CD4-positive, CD25-positive, alpha-beta regulatory T cell (primary cell): ENCODE results near the gene VPS9D1. TPM values are rescaled to one million over a fixed set of nuclear protein-coding genes. Genes with fewer than 3 reads are reported as not detected.
A peak's percentile ranks its signal among the peaks of the same experiment; 100 is the strongest.

Experiments used
- ATAC-seq, 2 donors: fragments of 150-1000 bp; cut with Tn5 transposase; one replicate each; pipeline ENCODE4 v1.10.0; 2021; ENCODE audit warnings: low read depth in 2 of 2, moderate number of reproducible peaks in 2 of 2, moderate library complexity in 1 of 2
- DNase-seq, 3 donors: peaks; one replicate each; pipeline versions ENCODE4 v3.0.0 to v3.0.0-alpha.2; 2012 to 2022; ENCODE audit warnings: mixed read lengths in 1 of 3
- H3K27ac ChIP-seq: one replicate; pipeline ENCODE4 v1.7.0; 2013; ENCODE audit warnings: mild to moderate bottlenecking, low read length; ENCODE audit not compliant: insufficient read depth, poor library complexity, severe bottlenecking
- H3K27me3 ChIP-seq: one replicate; pipeline ENCODE4 v1.7.0; 2013; ENCODE audit warnings: low read length; ENCODE audit not compliant: control insufficient read depth, insufficient read depth
- H3K36me3 ChIP-seq: one replicate; pipeline ENCODE4 v1.7.0; 2013; ENCODE audit warnings: mild to moderate bottlenecking, low read length, moderate library complexity; ENCODE audit not compliant: control insufficient read depth, insufficient read depth
- H3K4me1 ChIP-seq: 2 replicates; pipeline ENCODE4 v1.7.0; 2013; ENCODE audit warnings: mild to moderate bottlenecking, low read length; ENCODE audit not compliant: insufficient read depth, control insufficient read depth, poor library complexity, severe bottlenecking
- H3K4me3 ChIP-seq: one replicate; pipeline ENCODE4 v1.7.0; 2013; ENCODE audit warnings: low read depth, mild to moderate bottlenecking, low read length, moderate library complexity
- H3K9me3 ChIP-seq, 2 experiments: 1 replicate in 1 of 2; 2 replicates in 1 of 2; pipeline ENCODE4 v1.7.0; 2013; ENCODE audit warnings: low read length in 2 of 2, mild to moderate bottlenecking in 1 of 2, moderate library complexity in 1 of 2; ENCODE audit not compliant: control insufficient read depth in 2 of 2
- H3K27ac Mint-ChIP-seq, 3 donors: one replicate each; pipeline ENCODE4 v1.8.0; 2020 to 2022; ENCODE audit warnings: mild to moderate bottlenecking in 3 of 3, mixed read lengths in 3 of 3, moderate library complexity in 2 of 3
- H3K27me3 Mint-ChIP-seq: one replicate; pipeline ENCODE4 v1.8.0; 2022; ENCODE audit warnings: mild to moderate bottlenecking, mixed read lengths
- H3K36me3 Mint-ChIP-seq: one replicate; pipeline ENCODE4 v1.8.0; 2020; ENCODE audit warnings: mixed read lengths
- H3K4me1 Mint-ChIP-seq, 4 donors: one replicate each; pipeline ENCODE4 v1.8.0; 2020 to 2022; ENCODE audit warnings: mixed read lengths in 4 of 4, mild to moderate bottlenecking in 1 of 4
- H3K4me3 Mint-ChIP-seq, 4 donors: one replicate each; pipeline ENCODE4 v1.8.0; 2020 to 2022; ENCODE audit warnings: mild to moderate bottlenecking in 4 of 4, mixed read lengths in 4 of 4, moderate library complexity in 3 of 4
- H3K9me3 Mint-ChIP-seq, 7 donors: one replicate each; pipeline ENCODE4 v1.8.0; 2020 to 2022; ENCODE audit warnings: mixed read lengths in 7 of 7, mild to moderate bottlenecking in 3 of 7, moderate library complexity in 2 of 7
- polyA plus RNA-seq, 4 donors: library from polyadenylated mRNA; unstranded; fragments of 300-500 nt; fragmentation: Illumina TruSeq; gene quantifications; one replicate each; pipeline ENCODE4 v1.2.3, GENCODE V29; 2021
- total RNA-seq: library from RNA; stranded (reverse); gene quantifications from one replicate; pipeline ENCODE4 v1.2.3, GENCODE V29; 2022

VPS9D1 gene
- total and polyA plus RNA-seq, 5 donors from 2014 or later: 0.13 to 22.0 (median 0.35) TPM

DNA sequence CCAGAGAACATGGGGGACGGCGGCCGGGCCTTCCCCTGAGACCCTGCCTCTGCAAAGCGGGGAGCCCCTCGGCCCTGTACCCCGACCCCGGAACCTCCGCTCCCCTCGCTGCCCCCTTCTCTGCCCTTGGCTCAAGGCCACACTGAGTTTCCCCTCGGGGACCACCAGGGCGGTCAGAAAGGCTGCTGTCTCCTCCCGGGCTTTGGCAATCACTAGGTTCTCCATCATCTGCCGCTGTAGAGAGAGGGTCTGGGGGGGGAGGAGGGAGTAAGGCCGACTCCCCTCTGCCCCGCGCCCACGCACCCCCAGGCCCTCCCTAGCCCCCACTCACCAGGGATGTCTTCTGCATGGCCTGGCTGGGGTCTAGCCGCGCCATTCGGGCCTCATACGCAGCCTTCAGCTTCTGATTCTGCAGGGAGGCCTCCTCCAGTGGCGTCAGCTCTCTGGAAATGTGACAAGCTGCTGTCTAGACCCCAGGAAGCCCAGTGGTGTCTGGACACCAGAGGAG, 8.4 kb downstream of the VPS9D1 start:
- DNase-seq (no peak), ATAC-seq (no peak)
- peak overlapping the region in 3 of 4 donors; percentile 19 to 72 (median 41) for H3K4me3 Mint-ChIP-seq
- H3K4me1 ChIP-seq: peaks cover 11% of the 10 kb centered on the region
- peaks cover 0 to 8% (median 0%) of the 10 kb centered on the region in 4 donors for H3K4me1 Mint-ChIP-seq
- H3K27me3 ChIP-seq: no peaks in the 10 kb centered on the region
- H3K9me3 Mint-ChIP-seq: peaks cover 0 to under 1% (median 0%) of the 10 kb centered on the region in 7 donors
- H3K9me3 ChIP-seq: no peaks in the 10 kb centered on the region
- no peaks in the 10 kb centered on the region for H3K27me3 Mint-ChIP-seq
- no peaks in the 10 kb centered on the region for H3K36me3 ChIP-seq
- peaks cover 4% of the 10 kb centered on the region for H3K36me3 Mint-ChIP-seq
- no peak overlapping the region for H3K4me3 ChIP-seq
- H3K27ac Mint-ChIP-seq: no peak overlapping the region
- H3K27ac ChIP-seq: no peak overlapping the region

DNA sequence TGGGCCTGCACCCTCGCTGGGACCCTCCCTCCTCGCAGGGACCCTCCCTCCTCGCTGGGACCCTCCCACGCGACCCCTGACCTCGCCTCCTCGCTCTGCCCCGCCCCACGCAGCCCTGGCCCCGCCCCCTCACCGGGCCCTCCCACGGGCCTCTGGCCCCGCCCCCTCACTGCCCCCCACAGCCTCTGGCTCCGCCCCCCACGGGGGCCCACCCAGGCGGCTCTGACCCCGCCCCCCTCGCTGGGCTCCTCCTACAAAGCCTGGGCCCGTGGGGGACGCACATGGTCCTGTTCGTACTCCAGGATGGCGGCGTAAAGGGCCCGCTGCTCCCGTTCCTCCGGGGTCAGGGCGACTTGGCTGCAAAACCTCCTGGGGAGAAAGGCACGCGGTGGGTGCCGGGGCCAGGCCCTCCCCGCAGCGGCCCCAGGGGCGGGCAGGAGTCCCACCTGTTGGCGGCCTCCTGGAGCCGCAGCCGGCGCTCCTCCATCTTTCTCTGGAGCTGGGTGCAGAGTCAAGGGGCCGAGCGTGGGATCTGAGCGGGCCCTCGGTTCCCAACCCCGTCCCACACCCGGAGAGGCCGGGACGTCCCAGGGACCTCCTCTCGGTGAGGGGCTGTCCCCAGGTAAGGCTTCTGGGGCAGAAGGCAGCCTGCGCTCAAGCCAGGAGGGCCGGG, 9.0 kb downstream of the VPS9D1 start:
- Histone ChIP-seq H3K36me3 (no peaks in the 10 kb centered on the region), H3K9me3 (no peaks in the 10 kb centered on the region), H3K4me1 (peaks cover 11% of the 10 kb centered on the region), H3K4me3 (no peak overlapping the region), H3K27ac (no peak overlapping the region), H3K27me3 (no peaks in the 10 kb centered on the region)
- H3K9me3 Mint-ChIP-seq: no peaks in the 10 kb centered on the region
- no peaks in the 10 kb centered on the region for H3K27me3 Mint-ChIP-seq
- H3K27ac Mint-ChIP-seq: no peak overlapping the region
- peak; percentile 71 to 72 for ATAC-seq
- peak overlapping the region in 2 of 4 donors; percentile 41 to 72 for H3K4me3 Mint-ChIP-seq
- H3K4me1 Mint-ChIP-seq: peaks cover 0 to 8% (median 0%) of the 10 kb centered on the region in 4 donors
- peaks cover 4% of the 10 kb centered on the region for H3K36me3 Mint-ChIP-seq
- DNase-seq: peak; percentile 62 to 71 (median 68)

DNA sequence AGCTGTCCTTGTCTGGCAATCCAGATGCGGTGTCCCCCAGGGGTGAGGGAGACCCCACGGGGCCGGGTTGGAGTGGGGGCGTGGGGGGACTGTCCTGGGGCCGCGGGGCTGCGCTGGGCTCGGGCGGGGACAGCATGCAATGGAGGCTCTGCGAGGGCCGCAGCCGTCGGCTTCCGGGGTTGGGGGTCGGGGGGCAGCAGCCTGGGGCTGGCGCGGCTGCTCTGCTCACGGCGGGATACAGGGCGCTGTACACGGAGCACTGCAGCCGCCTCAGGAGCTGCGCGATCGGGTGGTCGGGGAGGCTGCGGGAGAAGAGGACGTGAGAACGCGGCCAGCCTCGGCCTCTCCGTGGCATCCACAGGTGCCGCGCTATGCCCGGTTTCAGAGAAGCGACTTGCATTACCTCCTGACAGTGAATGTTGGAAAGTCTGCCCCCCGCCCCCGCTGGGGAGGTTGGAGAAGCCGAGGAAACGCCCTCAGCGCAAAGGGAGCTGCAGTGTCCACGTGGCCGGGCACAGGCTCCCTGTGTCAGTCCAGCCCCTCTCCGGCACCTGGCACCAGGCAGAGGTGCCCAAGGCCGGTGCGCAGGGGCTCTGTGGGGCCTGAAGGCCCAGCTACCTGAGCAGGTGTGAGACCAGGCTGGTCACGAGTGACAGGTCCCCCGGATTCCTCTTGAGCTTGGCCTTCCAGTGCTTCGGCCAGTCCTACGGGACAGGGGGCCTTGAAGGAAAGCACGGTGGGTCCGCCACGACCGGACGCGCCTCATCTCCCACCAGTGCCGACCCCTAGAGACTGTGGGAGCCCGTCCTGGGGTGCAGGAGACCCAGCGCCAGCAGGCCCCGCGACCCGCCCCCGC, 9.8 kb downstream of the VPS9D1 start:
- H3K9me3 Mint-ChIP-seq: no peaks in the 10 kb centered on the region
- peaks cover 4% of the 10 kb centered on the region for H3K36me3 Mint-ChIP-seq
- Histone ChIP-seq H3K36me3 (no peaks in the 10 kb centered on the region), H3K27me3 (no peaks in the 10 kb centered on the region), H3K9me3 (no peaks in the 10 kb centered on the region), H3K4me1 (peaks cover 16% of the 10 kb centered on the region), H3K27ac (no peak overlapping the region), H3K4me3 (no peak overlapping the region)
- H3K27ac Mint-ChIP-seq: no peak overlapping the region
- H3K27me3 Mint-ChIP-seq: no peaks in the 10 kb centered on the region
- no peak overlapping the region for H3K4me3 Mint-ChIP-seq
- H3K4me1 Mint-ChIP-seq: peaks cover 0 to 15% (median 3%) of the 10 kb centered on the region in 4 donors
- ATAC-seq: no peak
- no peak for DNase-seq

DNA sequence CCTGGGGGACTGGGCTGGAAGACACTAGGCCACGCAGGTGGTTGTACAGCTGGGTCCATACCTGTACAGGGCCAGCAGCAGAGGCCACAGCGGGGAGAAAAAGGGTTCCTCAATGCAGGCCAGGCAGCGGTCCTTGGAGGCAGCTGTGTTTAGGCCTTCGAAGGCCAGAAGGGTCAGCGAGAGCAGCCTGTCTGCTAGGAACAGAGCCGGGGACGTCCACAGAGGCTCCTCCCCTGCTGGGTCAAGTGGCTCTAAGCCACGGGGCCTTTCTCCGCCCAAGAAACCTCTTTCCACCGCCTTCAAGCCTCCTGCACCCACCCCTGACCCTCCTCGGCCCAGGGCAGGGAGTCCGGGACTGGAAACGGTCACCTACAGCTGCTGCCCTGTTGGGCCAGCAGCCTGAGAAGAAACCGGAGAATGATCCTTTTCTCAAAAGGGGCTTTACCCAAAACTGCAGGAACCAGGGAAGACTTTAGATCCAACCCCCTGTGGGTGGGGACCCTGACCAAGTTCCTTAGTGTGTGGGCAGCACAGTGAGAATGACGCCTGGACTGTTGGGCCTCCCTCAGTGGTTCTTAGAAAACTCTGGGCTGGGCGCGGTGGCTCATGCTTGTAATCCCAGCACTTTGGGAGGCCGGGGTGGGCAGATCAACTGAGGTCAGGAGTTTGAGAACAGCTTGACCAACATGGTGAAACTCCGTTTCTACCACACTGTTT, 10.8 kb downstream of the VPS9D1 start:
- H3K36me3 ChIP-seq: no peaks in the 10 kb centered on the region
- H3K27me3 ChIP-seq: no peaks in the 10 kb centered on the region
- peak overlapping the region in 1 of 3 donors; percentile 56 for H3K27ac Mint-ChIP-seq
- H3K27ac ChIP-seq: no peak overlapping the region
- no peaks in the 10 kb centered on the region for H3K27me3 Mint-ChIP-seq
- ATAC-seq: no peak
- H3K4me3 Mint-ChIP-seq: peak overlapping the region in 3 of 4 donors; percentile 47 to 75 (median 52)
- H3K4me3 ChIP-seq: no peak overlapping the region
- no peak for DNase-seq
- peaks cover 19% of the 10 kb centered on the region for H3K4me1 ChIP-seq
- H3K9me3 Mint-ChIP-seq: no peaks in the 10 kb centered on the region
- peaks cover 2% of the 10 kb centered on the region for H3K36me3 Mint-ChIP-seq
- peaks cover 0 to 16% (median 5%) of the 10 kb centered on the region in 4 donors for H3K4me1 Mint-ChIP-seq
- H3K9me3 ChIP-seq: no peaks in the 10 kb centered on the region

DNA sequence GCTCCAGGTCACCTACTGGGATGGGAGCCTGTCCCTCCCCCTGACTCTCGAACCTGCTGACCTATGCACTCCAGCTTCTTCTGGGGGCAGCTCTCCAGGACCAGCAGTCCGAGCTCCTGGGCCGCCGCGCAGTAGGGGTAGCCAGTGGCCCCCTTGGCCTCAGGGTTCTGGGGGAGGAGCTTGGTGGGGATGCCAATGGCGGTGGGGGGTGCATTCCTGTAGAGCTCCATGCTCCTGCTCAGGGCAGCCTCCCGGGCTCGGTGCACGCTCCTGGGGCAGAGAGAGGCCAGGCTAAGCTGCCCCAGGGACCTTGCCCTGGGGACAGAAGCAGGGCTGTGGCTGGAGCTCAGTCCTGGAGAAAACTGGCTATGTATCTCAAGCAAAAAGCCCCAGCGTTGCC, 11.5 kb downstream of the VPS9D1 start:
- H3K9me3 ChIP-seq: no peaks in the 10 kb centered on the region
- Mint-ChIP-seq H3K9me3 (no peaks in the 10 kb centered on the region), H3K4me3 (peak overlapping the region in 1 of 4 donors; percentile 15), H3K4me1 (peaks cover 0 to 15% (median 5%) of the 10 kb centered on the region in 4 donors), H3K27ac (no peak overlapping the region), H3K27me3 (no peaks in the 10 kb centered on the region), H3K36me3 (no peaks in the 10 kb centered on the region)
- H3K27ac ChIP-seq: no peak overlapping the region
- DNase-seq: no peak
- H3K4me3 ChIP-seq: no peak overlapping the region
- ATAC-seq: no peak
- H3K4me1 ChIP-seq: peaks cover 19% of the 10 kb centered on the region
- H3K36me3 ChIP-seq: no peaks in the 10 kb centered on the region
- H3K27me3 ChIP-seq: no peaks in the 10 kb centered on the region

DNA sequence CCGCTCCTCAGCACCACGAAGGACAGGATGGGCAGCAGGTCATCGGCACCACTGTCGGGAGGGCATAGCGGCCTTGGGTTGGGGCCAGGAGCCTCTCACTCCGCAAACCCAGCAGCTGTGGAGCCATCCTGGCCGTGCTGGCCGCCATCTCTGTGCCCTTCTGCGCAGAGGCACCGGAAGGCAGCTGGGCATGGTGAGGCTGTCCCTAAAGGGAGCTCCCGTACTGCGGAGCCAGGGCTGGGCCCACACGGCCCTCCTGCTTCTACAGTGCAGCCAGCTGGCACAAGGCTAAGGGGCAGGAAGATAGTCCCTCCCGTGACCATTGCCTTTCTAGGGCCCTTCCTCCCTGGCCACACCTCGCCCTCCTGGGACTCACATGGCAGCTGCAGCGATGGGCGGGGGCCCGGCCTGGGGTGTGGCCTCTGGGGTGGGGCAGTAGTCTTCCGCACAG, 12.2 kb downstream of the VPS9D1 start:
- Histone ChIP-seq H3K27me3 (no peaks in the 10 kb centered on the region), H3K9me3 (no peaks in the 10 kb centered on the region), H3K27ac (no peak overlapping the region), H3K4me1 (peaks cover 19% of the 10 kb centered on the region), H3K4me3 (no peak overlapping the region), H3K36me3 (no peaks in the 10 kb centered on the region)
- no peak for ATAC-seq
- no peak for DNase-seq
- Mint-ChIP-seq H3K27me3 (no peaks in the 10 kb centered on the region), H3K4me1 (peaks cover 0 to 15% (median 5%) of the 10 kb centered on the region in 4 donors), H3K4me3 (no peak overlapping the region), H3K36me3 (no peaks in the 10 kb centered on the region), H3K9me3 (no peaks in the 10 kb centered on the region), H3K27ac (no peak overlapping the region)

DNA sequence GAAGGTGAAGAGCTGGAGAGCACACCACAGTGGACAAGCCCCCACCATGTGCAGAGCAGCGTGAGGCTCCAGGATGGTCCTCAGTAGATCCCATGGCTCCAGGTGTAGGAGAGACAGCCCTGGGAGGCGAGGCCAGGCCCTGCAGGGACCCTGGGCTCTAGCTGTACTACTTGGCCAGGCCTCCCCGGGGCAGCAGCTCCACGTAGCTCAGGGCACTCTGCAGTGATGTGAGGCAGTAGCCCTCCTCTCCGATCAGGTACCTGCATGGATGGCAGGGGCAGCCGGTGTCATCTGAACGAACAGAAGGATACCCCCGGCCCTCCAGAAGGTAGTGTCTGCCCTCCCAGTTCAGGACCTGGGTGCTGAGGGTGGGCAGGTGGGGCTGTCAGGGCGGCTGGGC, 13.0 kb downstream of the VPS9D1 start:
- Histone ChIP-seq H3K27me3 (no peaks in the 10 kb centered on the region), H3K4me1 (peaks cover 20% of the 10 kb centered on the region), H3K36me3 (no peaks in the 10 kb centered on the region), H3K27ac (no peak overlapping the region), H3K9me3 (no peaks in the 10 kb centered on the region), H3K4me3 (no peak overlapping the region)
- DNase-seq (no peak), ATAC-seq (no peak)
- no peak overlapping the region for H3K4me3 Mint-ChIP-seq
- H3K9me3 Mint-ChIP-seq: no peaks in the 10 kb centered on the region
- H3K27me3 Mint-ChIP-seq: no peaks in the 10 kb centered on the region
- no peak overlapping the region for H3K27ac Mint-ChIP-seq
- H3K4me1 Mint-ChIP-seq: peaks cover 0 to 20% (median 7%) of the 10 kb centered on the region in 4 donors
- no peaks in the 10 kb centered on the region for H3K36me3 Mint-ChIP-seq
